GM12878 (cell line): ENCODE data around the gene HSD11B1L. TPM values are rescaled to one million over a fixed set of nuclear protein-coding genes. Genes with fewer than 3 reads are reported as not detected.

ENCODE experiments used
- ATAC-seq: fragments of 200-7000 bp; cut with Tn5 transposase; 3 replicates; pipeline ENCODE4 v1.9.1; 2020; ENCODE audit warnings: mild to moderate bottlenecking, moderate library complexity
- BruUV-seq: library from RNA; stranded (reverse); fragments of 400-500 nt; replicated peaks from 2 replicates; lab custom pipeline; 2021; lab: Mats Ljungman, UMichigan
- CTCF ChIA-PET: fragments of 300-600 bp; sonication (Branson Sonifier 250); formaldehyde crosslinking; extraction: SDS; loops from one replicate; lab custom pipeline; 2021; ENCODE audit warnings: inconsistent platforms; lab: Yijun Ruan, JAX
- POLR2A ChIA-PET: fragments of 350-600 bp; formaldehyde crosslinking; extraction: SDS; loops from one replicate; lab custom pipeline; 2021; ENCODE audit warnings: inconsistent platforms; lab: Charles Lee
- RAD21 ChIA-PET: fragments of 300-600 bp; sonication (Branson Sonifier 250); formaldehyde crosslinking; loops from one replicate; lab custom pipeline; 2023; ENCODE audit warnings: antibody characterized with exemption; ENCODE audit not compliant: unreplicated experiment; lab: Charles Lee
- SMC1A ChIA-PET: fragments of 300-600 bp; sonication (Branson Sonifier 250); formaldehyde crosslinking; loops from one replicate; lab custom pipeline; 2023; ENCODE audit not compliant: unreplicated experiment, uncharacterized antibody; lab: Charles Lee
- DNase-seq: peaks from one replicate; pipeline ENCODE4 v3.0.0-alpha.2; 2011; ENCODE audit warnings: low read depth, low spot score
- FAIRE-seq: peaks from 3 replicates; lab custom pipeline; 2011; peaks lifted over from hg19 to GRCh38; lab: Jason Lieb, UNC
- H2AFZ ChIP-seq: 2 replicates; pipeline ENCODE4 v1.6.0; 2011; ENCODE audit warnings: low read depth, low read length, control low read depth; ENCODE audit not compliant: control insufficient read depth
- H3K27ac ChIP-seq: 2 replicates; pipeline ENCODE4 v1.5.1; 2011; ENCODE audit warnings: control low read depth; ENCODE audit not compliant: control insufficient read depth, insufficient read depth
- H3K27me3 ChIP-seq, 2 experiments: replicated peaks in 1 of 2; 2 replicates each; pipeline versions ENCODE4 v1.6.0 to v1.6.1; 2011; ENCODE audit warnings: low read length in 1 of 2; ENCODE audit not compliant: control insufficient read depth in 2 of 2, insufficient read depth in 2 of 2
- H3K36me3 ChIP-seq, 2 experiments: 2 replicates each; pipeline ENCODE4 v1.5.1; 2011; ENCODE audit warnings: low read length in 1 of 2; ENCODE audit not compliant: control insufficient read depth in 2 of 2, insufficient read depth in 2 of 2
- H3K4me1 ChIP-seq: 2 replicates; pipeline ENCODE4 v1.6.1; 2011; ENCODE audit warnings: mild to moderate bottlenecking, low read length, moderate library complexity, mixed read lengths; ENCODE audit not compliant: control insufficient read depth, insufficient read depth
- H3K4me2 ChIP-seq: 2 replicates; pipeline ENCODE4 v1.6.0; 2011; ENCODE audit warnings: control low read depth; ENCODE audit not compliant: control insufficient read depth, insufficient read depth
- H3K4me3 ChIP-seq: fragments of 200-600 bp; sonication (generic); 2 replicates; pipeline ENCODE4 v1.5.1; 2016
- H3K79me2 ChIP-seq: 2 replicates; pipeline ENCODE4 v1.6.0; 2011; ENCODE audit warnings: low read length; ENCODE audit not compliant: control insufficient read depth, insufficient read depth
- H3K9ac ChIP-seq: 2 replicates; pipeline ENCODE4 v1.8.0; 2011; ENCODE audit warnings: low read length, control low read depth, mixed read lengths; ENCODE audit not compliant: control insufficient read depth, insufficient read depth
- H3K9me3 ChIP-seq: replicated peaks from 3 replicates; pipeline ENCODE4 v1.5.1; 2011; ENCODE audit warnings: mild to moderate bottlenecking, low read length; ENCODE audit not compliant: control insufficient read depth, insufficient read depth
- H4K20me1 ChIP-seq: 2 replicates; pipeline ENCODE4 v1.6.0; 2011; ENCODE audit not compliant: control insufficient read depth, insufficient read depth
- BRCA1 ChIP-seq: IDR thresholded peaks from 2 replicates; pipeline ENCODE4 v1.6.1; 2011; ENCODE audit warnings: low read depth, low read length, improper control_type of control experiment
- ETV6 ChIP-seq, 2 experiments: fragments of 450-650 bp in 1 of 2; IDR thresholded peaks in 1 of 2; conservative IDR thresholded peaks in 1 of 2; 2 replicates each; pipeline ENCODE4 v1.6.1; 2014; ENCODE audit warnings: antibody characterized with exemption in 1 of 2, borderline replicate concordance in 1 of 2, low read depth in 1 of 2, mild to moderate bottlenecking in 1 of 2, moderate library complexity in 1 of 2
- GATAD2B ChIP-seq: fragments of 450-650 bp; conservative IDR thresholded peaks from 2 replicates; pipeline ENCODE4 v1.6.1; 2017; ENCODE audit warnings: low read depth, mild to moderate bottlenecking, moderate library complexity
- HDAC6 ChIP-seq: fragments of 200-600 bp; sonication (generic); IDR thresholded peaks from one replicate; pipeline ENCODE4 v1.8.0; 2017; ENCODE audit warnings: antibody characterized with exemption; ENCODE audit not compliant: unreplicated experiment
- NFXL1 ChIP-seq: fragments of 450-650 bp; IDR thresholded peaks from 2 replicates; pipeline ENCODE4 v1.6.1; 2017; ENCODE audit warnings: antibody characterized with exemption, mild to moderate bottlenecking, borderline replicate concordance
- PRDM15 ChIP-seq: fragments of 450-650 bp; formaldehyde crosslinking; IDR thresholded peaks from 2 replicates; pipeline ENCODE4 v1.4.0; 2020; ENCODE audit warnings: mild to moderate bottlenecking, moderate library complexity
- RCOR1 ChIP-seq: conservative IDR thresholded peaks from 2 replicates; pipeline ENCODE4 v1.6.1; 2012; ENCODE audit warnings: low read depth, low read length, improper control_type of control experiment
- RELB ChIP-seq: fragments of 450-650 bp; IDR thresholded peaks from 2 replicates; pipeline ENCODE4 v1.6.1; 2017; ENCODE audit warnings: low read depth, mild to moderate bottlenecking, moderate library complexity
- SRF ChIP-seq, 2 experiments: IDR thresholded peaks; 2 replicates each; pipeline ENCODE4 v1.6.1; 2011; ENCODE audit warnings: low read depth in 2 of 2, low read length in 2 of 2, mild to moderate bottlenecking in 1 of 2, moderate library complexity in 1 of 2
- TBL1XR1 ChIP-seq: IDR thresholded peaks from 2 replicates; pipeline ENCODE4 v1.6.1; 2012; ENCODE audit warnings: low read depth, low read length, improper control_type of control experiment
- ZBTB11 ChIP-seq: fragments of 450-650 bp; formaldehyde crosslinking; IDR thresholded peaks from 2 replicates; pipeline ENCODE4 v1.5.0; 2022; ENCODE audit warnings: mild to moderate bottlenecking, missing genetic modification characterization
- ZZZ3 ChIP-seq: IDR thresholded peaks from 2 replicates; pipeline ENCODE4 v1.6.1; 2011; ENCODE audit warnings: low read depth; ENCODE audit not compliant: control insufficient read depth, insufficient read length
- WGBS: methylation state at CpG from one replicate; pipeline ENCODE4 v1.1.6; 2016; ENCODE audit warnings: low lambda C conversion rate; ENCODE audit not compliant: insufficient replicate concordance, insufficient coverage; ENCODE audit errors: missing lambda C conversion rate; 5-methylcytosine and 5-hydroxymethylcytosine counted together
- in situ Hi-C: fragments of 300-500 bp; cut with MboI; formaldehyde crosslinking; loops from 9 replicates; pipeline ENCODE4 v1.14.3; 2018; ENCODE audit warnings: mixed read lengths
- intact Hi-C: fragments of 100-400 bp; cut with micrococcal nuclease; formaldehyde crosslinking; loops from one replicate; pipeline ENCODE4 v1.14.2; 2022; ENCODE audit not compliant: unreplicated experiment
- polyA plus RNA-seq, 11 experiments: library from polyadenylated mRNA; depleted of rRNA in 4 of 11; unstranded in 6 of 11; stranded (reverse) in 5 of 11; fragments of >200 nt; fragmentation: Nextera tagmentation in 4 of 11; fragmentation: Illumina TruSeq in 1 of 11; extraction: Ambion mirVana in 4 of 11; extraction: Trizol in 1 of 11; gene quantifications; 1 replicate in 1 of 11; 2 replicates in 10 of 11; pipeline versions ENCODE4 v1.2.1 to v1.2.3, GENCODE V29; 2011 to 2016; ENCODE audit warnings: inconsistent platforms in 2 of 11, missing spikeins in 2 of 11, low read depth in 1 of 11
- total RNA-seq, 4 experiments: library from RNA; depleted of rRNA in 3 of 4; stranded (reverse); fragments of >200 nt in 3 of 4; fragmentation: Illumina TruSeq in 1 of 4; extraction: Trizol in 1 of 4; gene quantifications; 2 replicates each; pipeline versions ENCODE4 v1.2.1 to v1.2.3, GENCODE V29; 2013 to 2021
- TF ChIP-seq, protein P1 (sequence below): IDR thresholded peaks from 2 replicates; pipeline ENCODE4 v1.6.1; 2012; ENCODE audit warnings: low read depth, low read length, improper control_type of control experiment

Gene HSD11B1L
- total and polyA plus RNA-seq, 10 of the 15 experiments (the other 5 are each of a cell fraction or from before 2014, with no cell fraction given): 0.29 to 1.8 (median 1.1) TPM; not detected in 1

GRCh38 chr19:5646703-5647102 is 34.1 kb upstream of the HSD11B1L start:
- Histone ChIP-seq H3K9me3 (no peaks in the 10 kb centered on the region), H3K4me3 (no peak overlapping the region), H3K27ac (no peak overlapping the region), H3K36me3 (peaks cover 45 to 64% of the 10 kb centered on the region in 2 experiments), H4K20me1 (peaks cover 13% of the 10 kb centered on the region), H2AFZ (no peak overlapping the region), H3K27me3 (no peaks in the 10 kb centered on the region), H3K4me1 (no peaks in the 10 kb centered on the region), H3K9ac (no peak overlapping the region), H3K79me2 (peaks cover 8% of the 10 kb centered on the region), H3K4me2 (no peak overlapping the region)
- ATAC-seq (no peak), FAIRE-seq (no peak), DNase-seq (no peak)
- in situ Hi-C loops: no loop called here
- 49% methylated on average over 4 of the region's 4 CpGs for WGBS
- intact Hi-C loops: no loop called here
- BruUV-seq: no TSS peak
- TF ChIP-seq RELB (no peak), HDAC6 (no peak), ETV6 (conservative IDR thresholded peaks at IDR 0.05 in 1 of 2, IDR thresholded peaks at IDR 0.05 in 1 of 2; ENCODE audit: borderline replicate concordance in 1 of 2, low read depth in 1 of 2) (no peak), BRCA1 (no peak), TBL1XR1 (no peak), RCOR1 (no peak), SRF (IDR thresholded peaks at IDR 0.05; ENCODE audit: low read depth in 2 of 2, low read length in 2 of 2) (no peak), NFXL1 (no peak), GATAD2B (no peak), PRDM15 (no peak), ZBTB11 (CRISPR knock-in tag) (no peak), ZZZ3 (no peak)
- TF ChIP-seq, protein P1, sequence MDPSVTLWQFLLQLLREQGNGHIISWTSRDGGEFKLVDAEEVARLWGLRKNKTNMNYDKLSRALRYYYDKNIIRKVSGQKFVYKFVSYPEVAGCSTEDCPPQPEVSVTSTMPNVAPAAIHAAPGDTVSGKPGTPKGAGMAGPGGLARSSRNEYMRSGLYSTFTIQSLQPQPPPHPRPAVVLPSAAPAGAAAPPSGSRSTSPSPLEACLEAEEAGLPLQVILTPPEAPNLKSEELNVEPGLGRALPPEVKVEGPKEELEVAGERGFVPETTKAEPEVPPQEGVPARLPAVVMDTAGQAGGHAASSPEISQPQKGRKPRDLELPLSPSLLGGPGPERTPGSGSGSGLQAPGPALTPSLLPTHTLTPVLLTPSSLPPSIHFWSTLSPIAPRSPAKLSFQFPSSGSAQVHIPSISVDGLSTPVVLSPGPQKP: no peak
- SMC1A ChIA-PET: no interaction called here
- CTCF ChIA-PET: no interaction called here
- RAD21 ChIA-PET: no interaction called here
- POLR2A ChIA-PET: no interaction called here
